ELF-1 (cell line): ENCODE measurements around the gene SDK1.

ENCODE experiments used
- DNase-seq: peaks from one replicate; pipeline ENCODE4 v3.0.0-alpha.2; 2016; ENCODE audit warnings: low read depth, low spot score

SDK1 gene

GRCh38 chr7:4157651-4158050 lies 856.6 kb downstream of the SDK1 start:
- no peak for DNase-seq

- no peak for DNase-seq
These were observed 857.5 kb downstream of the SDK1 start for GRCh38 chr7:4158441-4159153.

GRCh38 chr7:4159154-4159501 lies 858.1 kb downstream of the SDK1 start:
- DNase-seq = no peak

- DNase-seq = no peak
These were observed 858.9 kb downstream of the SDK1 start for GRCh38 chr7:4159761-4160554.

- DNase-seq = no peak
These were observed 862.0 kb downstream of the SDK1 start for GRCh38 chr7:4162884-4163564.

- DNase-seq = no peak
These were observed 862.6 kb downstream of the SDK1 start for GRCh38 chr7:4163565-4164203.

GRCh38 chr7:4164556-4164955 lies 863.5 kb downstream of the SDK1 start:
- peak; percentile 47 for DNase-seq

- no peak for DNase-seq
These were observed 865.3 kb downstream of the SDK1 start for GRCh38 chr7:4166340-4166739.

GRCh38 chr7:4166807-4167206 lies 865.8 kb downstream of the SDK1 start:
- DNase-seq = peak; percentile 21

- no peak for DNase-seq
These were observed 866.4 kb downstream of the SDK1 start for GRCh38 chr7:4167385-4167910.

GRCh38 chr7:4168041-4168440 lies 867.0 kb downstream of the SDK1 start:
- no peak for DNase-seq

- peak; percentile 24 for DNase-seq
These were observed 867.5 kb downstream of the SDK1 start for GRCh38 chr7:4168541-4168940.

- DNase-seq = no peak
These were observed 868.4 kb downstream of the SDK1 start for GRCh38 chr7:4169455-4169854.

- no peak for DNase-seq
These were observed 870.1 kb downstream of the SDK1 start for GRCh38 chr7:4170997-4171786.

- DNase-seq = no peak
These were observed 871.8 kb downstream of the SDK1 start for GRCh38 chr7:4172883-4173282.

- no peak for DNase-seq
These were observed 872.6 kb downstream of the SDK1 start for GRCh38 chr7:4173615-4174014.

- DNase-seq = no peak
These were observed 873.0 kb downstream of the SDK1 start for GRCh38 chr7:4174016-4174415.

- no peak for DNase-seq
These were observed 873.4 kb downstream of the SDK1 start for GRCh38 chr7:4174451-4174850.

GRCh38 chr7:4174884-4175283 lies 873.8 kb downstream of the SDK1 start:
- no peak for DNase-seq

GRCh38 chr7:4175346-4175973 lies 874.4 kb downstream of the SDK1 start:
- no peak for DNase-seq

GRCh38 chr7:4177001-4177400 lies 875.9 kb downstream of the SDK1 start:
- no peak for DNase-seq
